Left ventricle myocardium inferior (tissue), 1 donor: ENCODE results near the gene ISLR. TPM values are rescaled to one million over a fixed set of nuclear protein-coding genes. Genes with fewer than 3 reads are reported as not detected.

ENCODE experiments used
- DNase-seq: peaks from one replicate; pipeline ENCODE4 v3.0.0-alpha.2; 2020
- H3K27ac ChIP-seq: fragments of 200-600 bp; replicated peaks from 2 replicates; pipeline ENCODE4 v1.8.0; 2021
- H3K27me3 ChIP-seq: fragments of 200-600 bp; 2 replicates; pipeline ENCODE4 v1.8.0; 2021; ENCODE audit warnings: low read depth
- H3K36me3 ChIP-seq: fragments of 200-600 bp; 2 replicates; pipeline ENCODE4 v1.8.0; 2021
- H3K4me1 ChIP-seq: fragments of 200-600 bp; 2 replicates; pipeline ENCODE4 v1.8.0; 2021
- H3K4me3 ChIP-seq: fragments of 200-600 bp; 2 replicates; pipeline ENCODE4 v1.8.0; 2021; ENCODE audit warnings: mild to moderate bottlenecking, moderate library complexity
- H3K9me3 ChIP-seq: fragments of 200-600 bp; replicated peaks from 2 replicates; pipeline ENCODE4 v1.8.0; 2021
- CTCF ChIP-seq: fragments of 200-600 bp; IDR thresholded peaks from 2 replicates; pipeline ENCODE4 v1.8.0; 2021; ENCODE audit warnings: antibody characterized with exemption, mild to moderate bottlenecking, borderline replicate concordance
- intact Hi-C: fragments of 100-400 bp; cut with micrococcal nuclease; formaldehyde crosslinking; loops from one replicate; pipeline ENCODE4 v1.11.0; 2022
- total RNA-seq: library from RNA; stranded (reverse); fragmentation: NEBNext Ultra II Directional; extraction: Animal tissue kit (Norgen Biotek cat#: 25700); gene quantifications from one replicate; pipeline ENCODE4 v1.2.1, GENCODE V29; 2021
- donor health status: DM: no; HTN: yes; CAD: no; lungs with severe emphysema.

Gene ISLR
- total RNA-seq, 1 donor from 2014 or later, result 12.7 TPM

DNA sequence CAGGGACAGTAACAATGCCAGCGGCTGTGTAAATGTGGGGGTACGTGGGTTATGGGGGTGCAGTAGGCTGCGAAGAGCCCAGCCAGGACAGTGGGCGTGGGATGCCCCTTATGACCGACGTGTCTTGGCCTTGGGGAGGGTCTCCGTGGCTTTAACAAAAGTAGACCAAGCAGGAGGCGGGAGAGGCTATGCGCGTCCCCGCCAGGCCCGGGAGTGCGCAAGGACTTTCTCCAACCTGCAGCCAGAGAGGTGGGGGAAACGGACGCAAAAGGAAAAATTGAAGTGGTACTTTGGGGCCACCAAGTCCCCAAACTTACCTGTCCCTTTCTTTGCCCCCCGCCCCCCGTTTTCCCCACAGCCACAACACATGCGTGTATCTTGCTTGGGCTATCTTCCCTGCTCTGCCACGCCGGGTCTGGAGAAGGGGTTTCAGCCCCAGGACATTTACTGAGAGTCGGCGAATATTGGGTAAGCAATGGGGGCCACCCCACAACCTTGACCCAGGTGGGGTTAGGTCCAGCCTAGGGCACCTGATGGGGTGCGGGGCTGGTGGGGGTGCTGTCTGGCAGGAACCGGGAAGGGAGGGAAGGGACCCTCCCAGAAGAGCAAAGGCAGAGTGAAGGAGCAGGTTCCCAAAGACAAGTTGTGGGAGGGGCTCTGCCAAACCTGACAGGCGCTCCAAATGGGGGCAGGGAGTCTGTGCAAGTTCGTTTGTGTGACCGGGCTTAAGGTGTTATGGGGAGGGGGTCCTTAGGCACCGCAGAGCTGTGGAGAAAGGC lies 42.5 kb upstream of the ISLR start:
- Histone ChIP-seq H3K9me3 (no peaks in the 10 kb centered on the region), H3K4me1 (peaks cover 84% of the 10 kb centered on the region), H3K36me3 (no peaks in the 10 kb centered on the region), H3K27me3 (peaks cover 92% of the 10 kb centered on the region), H3K4me3 (peak overlapping the region; percentile 66), H3K27ac (peak overlapping the region; percentile 83)
- TF ChIP-seq CTCF, result no peak
- no peak for DNase-seq
- intact Hi-C loops, result no loop called here

GRCh38 chr15:74131628-74132413 lies 41.7 kb upstream of the ISLR start:
- intact Hi-C loops, result no loop called here

GRCh38 chr15:74132681-74133651 lies 40.5 kb upstream of the ISLR start:
- no peak for DNase-seq
- TF ChIP-seq CTCF, result no peak
- Histone ChIP-seq H3K27me3 (peaks cover 78% of the 10 kb centered on the region), H3K4me1 (peaks cover 94% of the 10 kb centered on the region), H3K36me3 (no peaks in the 10 kb centered on the region), H3K9me3 (no peaks in the 10 kb centered on the region), H3K27ac (peak overlapping the region; percentile 62), H3K4me3 (no peak overlapping the region)
- intact Hi-C loops, result no loop called here

More at GRCh38 chr15:74131628-74132413, 41.7 kb upstream of the ISLR start:
- Histone ChIP-seq H3K27ac (peak overlapping the region; percentile 83), H3K27me3 (peaks cover 87% of the 10 kb centered on the region), H3K4me3 (peak overlapping the region; percentile 66), H3K36me3 (no peaks in the 10 kb centered on the region), H3K9me3 (no peaks in the 10 kb centered on the region), H3K4me1 (peaks cover 91% of the 10 kb centered on the region)
- DNase-seq, result no peak
- no peak for TF ChIP-seq CTCF

- H3K27me3 ChIP-seq, result peaks cover 69% of the 10 kb centered on the region
These were observed 39.7 kb upstream of the ISLR start for GRCh38 chr15:74133694-74134386.

More at GRCh38 chr15:74133694-74134386, 39.7 kb upstream of the ISLR start:
- Histone ChIP-seq H3K4me1 (peaks cover 85% of the 10 kb centered on the region), H3K36me3 (no peaks in the 10 kb centered on the region), H3K9me3 (no peaks in the 10 kb centered on the region), H3K27ac (no peak overlapping the region), H3K4me3 (no peak overlapping the region)
- intact Hi-C loops, result no loop called here
- no peak for TF ChIP-seq CTCF
- DNase-seq, result no peak
